Kidney (tissue), 14 donors: ENCODE data around the gene ZMYND8. TPM values are rescaled to one million over a fixed set of nuclear protein-coding genes. Genes with fewer than 3 reads are reported as not detected.

Source experiments
- DNase-seq, 5 donors: peaks; one replicate each; pipeline ENCODE4 v3.0.0-alpha.2; 2013 to 2020
- FAIRE-seq: peaks from 2 replicates; lab custom pipeline; 2012; peaks lifted over from hg19 to GRCh38; lab: Jason Lieb, UNC
- H3K27ac ChIP-seq, 2 donors: one replicate each; pipeline ENCODE4 v1.7.0; 2013; ENCODE audit warnings: low read depth in 2 of 2, low read length in 2 of 2, inconsistent platforms in 1 of 2
- H3K27me3 ChIP-seq: one replicate; pipeline ENCODE4 v1.7.1; 2013; ENCODE audit warnings: low read length, inconsistent platforms; ENCODE audit not compliant: control insufficient read depth, insufficient read depth
- H3K36me3 ChIP-seq, 3 donors: one replicate each; pipeline versions ENCODE4 v1.7.0 to v1.7.1; 2013; ENCODE audit warnings: low read length in 3 of 3, control low read depth in 1 of 3, inconsistent platforms in 1 of 3; ENCODE audit not compliant: insufficient read depth in 3 of 3, control insufficient read depth in 2 of 3
- H3K4me1 ChIP-seq, 3 donors: one replicate each; pipeline versions ENCODE4 v1.7.0 to v1.7.1; 2013; ENCODE audit warnings: low read length in 3 of 3, inconsistent platforms in 1 of 3, low read depth in 1 of 3; ENCODE audit not compliant: control insufficient read depth in 2 of 3, insufficient read depth in 2 of 3
- H3K4me3 ChIP-seq, 3 donors: one replicate each; pipeline versions ENCODE4 v1.7.0 to v1.8.1; 2013; ENCODE audit warnings: low read length in 3 of 3, control low read depth in 1 of 3, inconsistent platforms in 1 of 3
- H3K9ac ChIP-seq, 3 donors: one replicate each; pipeline versions ENCODE4 v1.7.0 to v1.7.1; 2013; ENCODE audit warnings: low read length in 3 of 3, control low read depth in 1 of 3, inconsistent platforms in 1 of 3
- H3K9me3 ChIP-seq, 3 donors: one replicate each; pipeline versions ENCODE4 v1.7.0 to v1.7.1; 2013; ENCODE audit warnings: low read length in 3 of 3, control low read depth in 1 of 3, inconsistent platforms in 1 of 3; ENCODE audit not compliant: control insufficient read depth in 2 of 3, insufficient read depth in 1 of 3
- intact Hi-C: fragments of 100-400 bp; cut with DNase I; formaldehyde crosslinking; loops from one replicate; pipeline ENCODE4 v1.11.1; 2022
- polyA plus RNA-seq: library from polyadenylated mRNA; stranded (reverse); fragments of 350-450 nt; fragmentation: Illumina TruSeq; extraction: RNeasy Lipid Tissue Mini Kit (QIAGEN cat#74804); gene quantifications from one replicate; pipeline ENCODE4 v1.2.3, GENCODE V29; 2014; ENCODE audit warnings: low read depth, low replicate concordance; ENCODE audit not compliant: insufficient read depth
- total RNA-seq: library from RNA; stranded (reverse); fragmentation: NEBNext Ultra II Directional; extraction: Animal tissue kit (Norgen Biotek cat#: 25700); gene quantifications from one replicate; pipeline ENCODE4 v1.2.1, GENCODE V29; 2021
- TF ChIP-seq, protein P1 (sequence below): IDR thresholded peaks from 3 replicates; pipeline ENCODE4 v1.5.1; 2012; ENCODE audit warnings: mild to moderate bottlenecking, moderate library complexity, borderline replicate concordance; ENCODE audit not compliant: insufficient read depth; ENCODE audit errors: extremely low read depth
- donor health status: control.
- donor health status: control.
- donor health status: control.
- donor health status: control.
- donor health status: control.
- donor health status: DM: yes; HTN: yes; CAD: no.
- donor health status: Normal renal cell carcinoma (clear cell type).

Gene ZMYND8
- total and polyA plus RNA-seq, 2 donors from 2014 or later = 10.5 to 37.5 TPM

DNA sequence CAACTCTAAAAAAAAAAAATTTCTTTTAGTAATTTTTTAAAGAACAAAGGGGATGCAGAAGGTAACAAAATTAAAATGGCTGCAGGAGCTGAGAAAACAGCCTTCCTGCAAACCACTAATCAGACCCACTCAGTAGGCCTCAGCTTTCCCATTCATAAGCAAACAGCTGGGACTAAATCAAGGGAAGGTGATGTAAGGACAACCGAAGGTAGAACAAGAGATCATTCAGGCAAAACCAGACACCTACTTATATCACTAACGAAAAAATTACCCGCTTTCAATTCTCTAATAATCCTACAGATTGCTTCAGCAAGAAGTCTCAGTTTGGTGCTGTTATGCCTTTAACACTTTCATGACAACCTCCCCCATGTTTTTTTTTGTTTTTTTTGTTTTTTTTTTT, 124.0 kb downstream of the ZMYND8 start:
- FAIRE-seq = no peak
- intact Hi-C loops = no loop called here
- TF ChIP-seq, protein P1, sequence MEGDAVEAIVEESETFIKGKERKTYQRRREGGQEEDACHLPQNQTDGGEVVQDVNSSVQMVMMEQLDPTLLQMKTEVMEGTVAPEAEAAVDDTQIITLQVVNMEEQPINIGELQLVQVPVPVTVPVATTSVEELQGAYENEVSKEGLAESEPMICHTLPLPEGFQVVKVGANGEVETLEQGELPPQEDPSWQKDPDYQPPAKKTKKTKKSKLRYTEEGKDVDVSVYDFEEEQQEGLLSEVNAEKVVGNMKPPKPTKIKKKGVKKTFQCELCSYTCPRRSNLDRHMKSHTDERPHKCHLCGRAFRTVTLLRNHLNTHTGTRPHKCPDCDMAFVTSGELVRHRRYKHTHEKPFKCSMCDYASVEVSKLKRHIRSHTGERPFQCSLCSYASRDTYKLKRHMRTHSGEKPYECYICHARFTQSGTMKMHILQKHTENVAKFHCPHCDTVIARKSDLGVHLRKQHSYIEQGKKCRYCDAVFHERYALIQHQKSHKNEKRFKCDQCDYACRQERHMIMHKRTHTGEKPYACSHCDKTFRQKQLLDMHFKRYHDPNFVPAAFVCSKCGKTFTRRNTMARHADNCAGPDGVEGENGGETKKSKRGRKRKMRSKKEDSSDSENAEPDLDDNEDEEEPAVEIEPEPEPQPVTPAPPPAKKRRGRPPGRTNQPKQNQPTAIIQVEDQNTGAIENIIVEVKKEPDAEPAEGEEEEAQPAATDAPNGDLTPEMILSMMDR = no peak

DNA sequence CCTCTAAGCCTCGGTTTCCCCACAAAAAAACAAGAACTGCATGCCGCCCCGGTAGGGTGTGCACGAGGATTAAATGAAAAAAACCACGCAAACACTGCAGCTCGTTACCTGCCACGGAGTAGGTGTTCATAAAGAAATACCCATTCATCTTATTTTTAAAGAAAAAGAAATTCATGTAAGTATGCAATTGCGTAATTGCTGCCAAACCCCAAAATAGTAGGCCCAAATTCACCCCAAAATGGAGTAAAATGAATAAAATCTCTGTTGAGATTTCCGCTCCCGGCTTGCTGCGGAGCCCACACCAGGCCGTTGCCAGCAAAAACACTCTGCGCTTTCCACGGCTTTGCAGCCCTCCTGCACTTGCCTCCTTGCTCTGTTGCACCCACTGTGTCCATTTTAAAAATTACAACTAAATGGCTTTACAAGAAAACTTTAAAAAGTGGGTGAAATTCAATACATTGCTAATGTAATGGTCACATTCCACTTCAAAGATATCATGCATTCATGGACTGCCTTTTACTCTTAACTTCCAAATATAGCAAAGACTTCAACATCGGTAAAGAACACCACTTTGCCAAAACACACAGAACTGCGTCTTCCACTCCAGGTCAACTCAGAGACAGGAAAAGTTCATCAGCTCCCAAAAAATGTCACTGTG, 125.0 kb downstream of the ZMYND8 start:
- no peaks in the 10 kb centered on the region for H3K9me3 ChIP-seq
- FAIRE-seq = no peak
- no peaks in the 10 kb centered on the region for H3K4me1 ChIP-seq
- intact Hi-C loops = no loop called here
- H3K4me3 ChIP-seq = no peak overlapping the region
- H3K27me3 ChIP-seq = no peaks in the 10 kb centered on the region
- peak in 1 of 5 donors; percentile 26 for DNase-seq
- H3K36me3 ChIP-seq = peaks cover 7 to 40% (median 37%) of the 10 kb centered on the region in 3 donors
- H3K9ac ChIP-seq = no peak overlapping the region
- no peak overlapping the region for H3K27ac ChIP-seq
- TF ChIP-seq, protein P1 = no peak

More for the DNA sequence above, 124.0 kb downstream of the ZMYND8 start:
- H3K36me3 ChIP-seq = peaks cover 7 to 38% (median 31%) of the 10 kb centered on the region in 3 donors
- no peak overlapping the region for H3K27ac ChIP-seq
- no peak overlapping the region for H3K9ac ChIP-seq
- H3K27me3 ChIP-seq = no peaks in the 10 kb centered on the region
- H3K4me3 ChIP-seq = no peak overlapping the region
- no peaks in the 10 kb centered on the region for H3K4me1 ChIP-seq
- DNase-seq = no peak
- no peaks in the 10 kb centered on the region for H3K9me3 ChIP-seq

DNA sequence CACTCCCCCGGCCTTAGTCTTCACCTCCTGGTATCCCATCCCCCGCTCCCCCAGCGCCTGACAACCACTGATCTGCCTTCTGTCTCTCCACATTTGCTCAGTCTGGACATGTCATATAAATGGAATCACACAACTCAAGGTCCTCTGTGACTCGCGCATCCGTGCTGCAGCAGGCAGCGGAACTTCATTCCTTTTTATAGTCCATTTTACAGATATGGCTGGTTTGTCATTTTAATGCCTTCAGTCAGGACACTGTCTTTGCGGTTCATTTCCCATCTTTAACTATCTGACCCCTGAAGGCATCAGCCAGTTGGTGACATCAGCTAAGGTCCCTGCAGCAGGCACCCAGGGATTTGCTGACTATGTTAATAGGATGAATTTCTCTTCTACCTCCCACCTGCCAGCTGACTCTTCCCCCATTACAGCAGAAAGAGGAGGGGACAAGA, 125.7 kb downstream of the ZMYND8 start:
- no peaks in the 10 kb centered on the region for H3K4me1 ChIP-seq
- DNase-seq (no peak), FAIRE-seq (no peak)
- no peaks in the 10 kb centered on the region for H3K9me3 ChIP-seq
- no peaks in the 10 kb centered on the region for H3K27me3 ChIP-seq
- no peak overlapping the region for H3K4me3 ChIP-seq
- intact Hi-C loops = no loop called here
- no peak overlapping the region for H3K27ac ChIP-seq
- H3K36me3 ChIP-seq = peaks cover 12 to 38% (median 31%) of the 10 kb centered on the region in 3 donors
- TF ChIP-seq, protein P1 = no peak
- no peak overlapping the region for H3K9ac ChIP-seq
